HG03066 (cell line): ENCODE results near the gene NUMB.

Source experiments
- ATAC-seq: cut with Tn5 transposase; IDR thresholded peaks from one replicate; pipeline ENCODE4 v1.9.1; 2021; ENCODE audit warnings: low read depth; ENCODE audit not compliant: unreplicated experiment

NUMB gene

GRCh38 chr14:73466861-73467260, 8.5 kb upstream of the NUMB start:
- no peak for ATAC-seq

- ATAC-seq = no peak
Observed at GRCh38 chr14:73465823-73466532, 7.6 kb upstream of the NUMB start.

- no peak for ATAC-seq
Observed at GRCh38 chr14:73463411-73463810, 5.1 kb upstream of the NUMB start.

GRCh38 chr14:73462815-73463214, 4.5 kb upstream of the NUMB start:
- ATAC-seq = no peak

GRCh38 chr14:73462048-73462715, 3.8 kb upstream of the NUMB start:
- no peak for ATAC-seq

- no peak for ATAC-seq
Observed at GRCh38 chr14:73461478-73462047, 3.2 kb upstream of the NUMB start.

- ATAC-seq = no peak
Observed at GRCh38 chr14:73460691-73461127, 2.4 kb upstream of the NUMB start.

- no peak for ATAC-seq
Observed at GRCh38 chr14:73459959-73460358, 1.6 kb upstream of the NUMB start.

GRCh38 chr14:73457924-73458182, 493 bp downstream of the NUMB start:
- peak; percentile 6 for ATAC-seq

GRCh38 chr14:73457041-73457923, 1.1 kb downstream of the NUMB start:
- no peak for ATAC-seq

GRCh38 chr14:73455294-73455693, 3.1 kb downstream of the NUMB start:
- ATAC-seq = no peak

- ATAC-seq = no peak
Observed at GRCh38 chr14:73452341-73453186, 5.8 kb downstream of the NUMB start.

GRCh38 chr14:73443758-73444157, 14.6 kb downstream of the NUMB start:
- ATAC-seq = no peak

GRCh38 chr14:73441286-73441685, 17.1 kb downstream of the NUMB start:
- ATAC-seq = no peak

GRCh38 chr14:73438993-73439392, 19.4 kb downstream of the NUMB start:
- no peak for ATAC-seq

- ATAC-seq = no peak
Observed at GRCh38 chr14:73437206-73437605, 21.1 kb downstream of the NUMB start.

GRCh38 chr14:73432124-73432523, 26.2 kb downstream of the NUMB start:
- no peak for ATAC-seq

GRCh38 chr14:73428353-73428824, 30.0 kb downstream of the NUMB start:
- no peak for ATAC-seq

- ATAC-seq = no peak
Observed at GRCh38 chr14:73427516-73428264, 30.7 kb downstream of the NUMB start.
